Keratinocyte (primary cell): Measurements from ENCODE around the gene ITGA6. TPM values are rescaled to one million over a fixed set of nuclear protein-coding genes. Genes with fewer than 3 reads are reported as not detected.

Experiments used
- DNase-seq: peaks from one replicate; pipeline ENCODE4 v3.0.0-alpha.2; 2011; ENCODE audit warnings: low read depth, missing footprints, low spot score
- FAIRE-seq: peaks from 2 replicates; lab custom pipeline; 2011; peaks lifted over from hg19 to GRCh38; lab: Jason Lieb, UNC
- H2AFZ ChIP-seq: 2 replicates; pipeline ENCODE4 v1.6.0; 2012; ENCODE audit warnings: low read length, control low read depth, inconsistent platforms; ENCODE audit not compliant: control insufficient read depth
- H3K27ac ChIP-seq: 2 replicates; pipeline ENCODE4 v1.5.1; 2011; ENCODE audit warnings: low read length; ENCODE audit not compliant: control insufficient read depth, insufficient read depth
- H3K27me3 ChIP-seq: 3 replicates; pipeline ENCODE4 v1.6.0; 2011; ENCODE audit warnings: low read length; ENCODE audit not compliant: control insufficient read depth, insufficient read depth; ENCODE audit errors: extremely low read depth
- H3K36me3 ChIP-seq, 2 experiments: 2 replicates in 1 of 2; 3 replicates in 1 of 2; pipeline ENCODE4 v1.5.1; 2011; ENCODE audit warnings: low read length in 2 of 2, mild to moderate bottlenecking in 1 of 2; ENCODE audit not compliant: control insufficient read depth in 2 of 2, insufficient read depth in 2 of 2; ENCODE audit errors: extremely low read depth in 1 of 2
- H3K4me1 ChIP-seq: 3 replicates; pipeline ENCODE4 v1.5.1; 2011; ENCODE audit warnings: low read length; ENCODE audit not compliant: control insufficient read depth, insufficient read depth; ENCODE audit errors: extremely low read depth
- H3K4me2 ChIP-seq: 3 replicates; pipeline ENCODE4 v1.6.0; 2011; ENCODE audit warnings: low read depth, low read length; ENCODE audit not compliant: control insufficient read depth, insufficient read depth; ENCODE audit errors: extremely low read depth
- H3K4me3 ChIP-seq, 3 experiments: fragments of 200-600 bp in 1 of 3; sonication (generic) in 1 of 3; 2 replicates in 2 of 3; 3 replicates in 1 of 3; pipeline ENCODE4 v1.5.1; 2011 to 2016; ENCODE audit warnings: low read length in 3 of 3, mild to moderate bottlenecking in 3 of 3, control low read depth in 2 of 3, inconsistent platforms in 1 of 3, low read depth in 1 of 3, mixed read lengths in 1 of 3, mixed run types in 1 of 3, moderate library complexity in 1 of 3; ENCODE audit not compliant: control insufficient read depth in 2 of 3, insufficient read depth in 2 of 3; ENCODE audit errors: extremely low read depth in 1 of 3
- H3K79me2 ChIP-seq: 2 replicates; pipeline ENCODE4 v1.6.0; 2012; ENCODE audit warnings: low read length; ENCODE audit not compliant: control insufficient read depth, insufficient read depth
- H3K9ac ChIP-seq: 3 replicates; pipeline ENCODE4 v1.6.0; 2011; ENCODE audit warnings: low read length; ENCODE audit not compliant: control insufficient read depth, insufficient read depth; ENCODE audit errors: extremely low read depth
- H3K9me1 ChIP-seq: 3 replicates; pipeline ENCODE4 v1.6.0; 2011; ENCODE audit warnings: low read length; ENCODE audit not compliant: control insufficient read depth, insufficient read depth; ENCODE audit errors: extremely low read depth
- H3K9me3 ChIP-seq: 2 replicates; pipeline ENCODE4 v1.5.1; 2012; ENCODE audit warnings: low read depth, low read length; ENCODE audit not compliant: control insufficient read depth
- H4K20me1 ChIP-seq: 3 replicates; pipeline ENCODE4 v1.6.0; 2011; ENCODE audit warnings: low read length; ENCODE audit not compliant: control insufficient read depth, insufficient read depth; ENCODE audit errors: extremely low read depth
- CTCF ChIP-seq, 3 experiments: IDR thresholded peaks in 1 of 3; conservative IDR thresholded peaks in 1 of 3; optimal IDR thresholded peaks in 1 of 3; 2 replicates in 2 of 3; 3 replicates in 1 of 3; pipeline versions ENCODE3 to v1.5.1; 2011; ENCODE audit warnings: low read length in 3 of 3, mild to moderate bottlenecking in 3 of 3, moderate library complexity in 2 of 3, control low read depth in 1 of 3, inconsistent platforms in 1 of 3; ENCODE audit not compliant: insufficient read depth in 2 of 3; ENCODE audit errors: extremely low read depth in 1 of 3
- EZH2 ChIP-seq: IDR thresholded peaks from one replicate; pipeline ENCODE4 v1.6.1; 2012; ENCODE audit warnings: inconsistent platforms, mild to moderate bottlenecking, low read length, moderate library complexity
- dilution Hi-C: fragments of 300-500 bp; cut with MboI; formaldehyde crosslinking; loops from one replicate; pipeline ENCODE4 v1.7.0; 2020; ENCODE audit warnings: low sequenced_read_pairs; ENCODE audit not compliant: extremely low pct_ligation_motif_present
- polyA plus RNA-seq, 5 experiments: library from polyadenylated mRNA; depleted of rRNA in 3 of 5; stranded (reverse) in 3 of 5; stranded (forward) in 1 of 5; unstranded in 1 of 5; fragments of >200 nt; gene quantifications; 1 replicate in 1 of 5; 2 replicates in 3 of 5; 3 replicates in 1 of 5; pipeline versions ENCODE4 v1.2.1 to v1.2.3, GENCODE V29; 2011 to 2012; ENCODE audit warnings: missing spikeins in 2 of 5, low read depth in 1 of 5, low replicate concordance in 1 of 5

Gene ITGA6
- polyA plus RNA-seq, 1 donor (not counting 4 experiments of a cell fraction or from before 2014, with no cell fraction given), result 441 TPM

DNA sequence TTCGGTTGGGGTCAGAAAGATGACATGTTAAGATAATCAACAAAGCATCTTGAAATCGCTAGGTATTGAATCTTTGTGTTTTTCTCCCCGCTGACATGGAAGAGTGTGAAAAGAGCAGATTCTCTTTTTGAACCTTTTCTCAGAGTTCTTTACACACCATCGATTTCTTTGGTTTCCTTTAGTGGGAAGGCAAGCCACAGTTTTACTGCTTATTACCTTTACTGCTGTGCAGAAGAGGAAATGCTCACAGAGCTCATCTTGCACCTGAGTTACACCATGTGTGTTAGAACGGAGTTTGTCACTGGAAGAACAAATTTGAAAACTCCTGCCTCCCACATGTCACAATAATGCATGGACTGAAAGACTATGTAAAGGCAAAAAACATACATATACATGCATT is 83.2 kb downstream of the ITGA6 start:
- no peak for DNase-seq
- no peaks in the 10 kb centered on the region for H3K9me3 ChIP-seq
- no peaks in the 10 kb centered on the region for H3K4me1 ChIP-seq
- no peak for FAIRE-seq
- no peaks in the 10 kb centered on the region for H3K9me1 ChIP-seq
- TF ChIP-seq EZH2, result no peak
- H3K9ac ChIP-seq, result no peak overlapping the region
- H3K79me2 ChIP-seq, result no peaks in the 10 kb centered on the region
- H3K36me3 ChIP-seq, result peaks cover 12 to 13% of the 10 kb centered on the region in 2 experiments
- H4K20me1 ChIP-seq, result no peaks in the 10 kb centered on the region
- dilution Hi-C loops, result no loop called here
- H3K27ac ChIP-seq, result no peak overlapping the region
- H3K27me3 ChIP-seq, result no peaks in the 10 kb centered on the region
- no peak overlapping the region for H3K4me2 ChIP-seq
- H3K4me3 ChIP-seq, result no peak overlapping the region
- H2AFZ ChIP-seq, result no peak overlapping the region

GRCh38 chr2:172512810-172513523 is 85.6 kb downstream of the ITGA6 start:
- no peak overlapping the region for H3K9ac ChIP-seq
- TF ChIP-seq CTCF (optimal IDR thresholded peaks at IDR 0.05 in 1 of 3, IDR thresholded peaks at IDR 0.05 in 1 of 3, conservative IDR thresholded peaks at IDR 0.05 in 1 of 3; ENCODE audit: extremely low read depth in 1 of 3, insufficient read depth in 2 of 3, low read length in 3 of 3), result no peak
- no peak for TF ChIP-seq EZH2
- FAIRE-seq, result no peak
- H3K4me2 ChIP-seq, result no peak overlapping the region
- DNase-seq, result no peak
- H4K20me1 ChIP-seq, result no peaks in the 10 kb centered on the region
- no peaks in the 10 kb centered on the region for H3K9me3 ChIP-seq
- H3K4me3 ChIP-seq, result no peak overlapping the region
- peaks cover 0 to 3% of the 10 kb centered on the region in 2 experiments for H3K36me3 ChIP-seq
- no peak overlapping the region for H3K27ac ChIP-seq
- H2AFZ ChIP-seq, result no peak overlapping the region
- H3K79me2 ChIP-seq, result no peaks in the 10 kb centered on the region
- dilution Hi-C loops, result no loop called here
- no peaks in the 10 kb centered on the region for H3K9me1 ChIP-seq
- H3K27me3 ChIP-seq, result no peaks in the 10 kb centered on the region
- H3K4me1 ChIP-seq, result no peaks in the 10 kb centered on the region

DNA sequence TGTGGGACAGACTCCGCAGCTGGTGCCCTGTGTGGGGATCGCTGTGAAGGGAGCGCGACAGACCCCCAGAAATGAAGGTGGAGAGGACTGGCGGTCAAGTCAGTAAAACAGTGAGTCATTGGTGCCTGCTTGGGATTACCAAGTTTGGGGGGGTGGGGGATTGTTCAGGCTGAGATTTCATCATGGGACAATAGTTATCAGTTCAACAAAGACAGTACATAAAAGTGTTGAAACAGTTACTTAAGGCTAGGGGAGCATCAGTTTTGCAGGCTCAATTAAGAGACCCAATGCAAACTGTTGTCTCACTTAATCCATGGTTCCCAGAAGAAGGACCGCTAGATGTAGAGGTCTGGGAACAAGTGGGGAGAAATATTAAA is 86.1 kb downstream of the ITGA6 start:
- Histone ChIP-seq H3K27ac (no peak overlapping the region), H3K4me2 (no peak overlapping the region), H3K79me2 (no peaks in the 10 kb centered on the region), H3K9ac (no peak overlapping the region), H3K36me3 (no peaks in the 10 kb centered on the region), H3K9me3 (no peaks in the 10 kb centered on the region), H3K4me1 (no peaks in the 10 kb centered on the region), H2AFZ (no peak overlapping the region), H4K20me1 (no peaks in the 10 kb centered on the region), H3K4me3 (no peak overlapping the region), H3K27me3 (no peaks in the 10 kb centered on the region), H3K9me1 (no peaks in the 10 kb centered on the region)
- FAIRE-seq (no peak), DNase-seq (no peak)
- no peak for TF ChIP-seq CTCF (optimal IDR thresholded peaks at IDR 0.05 in 1 of 3, IDR thresholded peaks at IDR 0.05 in 1 of 3, conservative IDR thresholded peaks at IDR 0.05 in 1 of 3; ENCODE audit: extremely low read depth in 1 of 3, insufficient read depth in 2 of 3, low read length in 3 of 3)
- no peak for TF ChIP-seq EZH2
- dilution Hi-C loops, result no loop called here
